Stimulated activated CD8-positive, alpha-beta memory T cell treated with anti-CD3 and anti-CD28 coated beads, Interleukin-12 subunit alpha, Interleukin-12 subunit beta, amount 100 ng/mL, for 1 hour (primary cell): Measurements from ENCODE around the gene UST.
A peak's percentile ranks its signal among the peaks of the same experiment; 100 is the strongest.

Experiments
- DNase-seq: peaks from one replicate; pipeline ENCODE4 v3.0.0-alpha.2; 2020; ENCODE audit warnings: low read depth

UST gene, protein sequence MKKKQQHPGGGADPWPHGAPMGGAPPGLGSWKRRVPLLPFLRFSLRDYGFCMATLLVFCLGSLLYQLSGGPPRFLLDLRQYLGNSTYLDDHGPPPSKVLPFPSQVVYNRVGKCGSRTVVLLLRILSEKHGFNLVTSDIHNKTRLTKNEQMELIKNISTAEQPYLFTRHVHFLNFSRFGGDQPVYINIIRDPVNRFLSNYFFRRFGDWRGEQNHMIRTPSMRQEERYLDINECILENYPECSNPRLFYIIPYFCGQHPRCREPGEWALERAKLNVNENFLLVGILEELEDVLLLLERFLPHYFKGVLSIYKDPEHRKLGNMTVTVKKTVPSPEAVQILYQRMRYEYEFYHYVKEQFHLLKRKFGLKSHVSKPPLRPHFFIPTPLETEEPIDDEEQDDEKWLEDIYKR

DNA sequence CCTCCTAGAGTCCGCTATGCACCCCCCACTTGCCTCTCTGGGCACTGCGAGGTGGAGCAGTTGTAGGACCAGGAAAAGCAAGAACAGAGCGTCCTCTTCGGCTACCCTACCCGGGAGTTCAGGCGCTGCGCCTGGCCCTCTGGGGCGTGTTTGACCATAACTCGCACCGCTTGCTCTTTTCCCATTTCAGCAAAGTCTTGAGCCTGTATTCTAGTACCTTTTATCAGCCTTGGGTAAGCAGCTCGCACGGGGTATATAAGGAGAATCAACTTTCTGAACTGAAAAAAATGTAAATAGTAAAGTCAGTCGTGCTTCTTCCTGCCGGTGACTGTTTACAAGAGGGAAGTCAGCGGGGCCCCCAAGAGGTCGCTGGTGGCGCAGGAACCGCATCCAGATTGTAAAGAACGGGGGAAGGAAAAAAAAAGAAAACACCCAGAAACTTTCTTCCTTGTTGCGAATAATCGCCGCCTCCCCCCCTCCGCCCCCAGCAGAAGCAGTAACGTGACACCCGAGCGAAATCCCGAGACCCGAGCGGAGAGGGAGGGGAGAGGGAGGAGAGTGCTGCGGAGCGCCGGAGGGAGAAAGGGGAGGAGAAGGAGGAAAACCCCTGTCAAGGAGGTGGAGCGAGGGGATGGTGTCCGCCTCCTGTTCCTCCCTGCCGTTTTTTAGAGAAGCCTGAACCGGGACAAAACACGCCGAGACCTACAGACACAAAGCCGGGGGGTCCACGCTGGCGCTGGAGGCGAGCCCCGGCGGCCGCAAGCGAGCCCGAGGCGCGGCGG lies at the start of gene UST:
Gene UST (plus strand): TSS at position 668 of the 782 bp plus-strand sequence. CDS start 401 bp downstream, outside the sequence.
- peak; percentile 33 for DNase-seq

DNA sequence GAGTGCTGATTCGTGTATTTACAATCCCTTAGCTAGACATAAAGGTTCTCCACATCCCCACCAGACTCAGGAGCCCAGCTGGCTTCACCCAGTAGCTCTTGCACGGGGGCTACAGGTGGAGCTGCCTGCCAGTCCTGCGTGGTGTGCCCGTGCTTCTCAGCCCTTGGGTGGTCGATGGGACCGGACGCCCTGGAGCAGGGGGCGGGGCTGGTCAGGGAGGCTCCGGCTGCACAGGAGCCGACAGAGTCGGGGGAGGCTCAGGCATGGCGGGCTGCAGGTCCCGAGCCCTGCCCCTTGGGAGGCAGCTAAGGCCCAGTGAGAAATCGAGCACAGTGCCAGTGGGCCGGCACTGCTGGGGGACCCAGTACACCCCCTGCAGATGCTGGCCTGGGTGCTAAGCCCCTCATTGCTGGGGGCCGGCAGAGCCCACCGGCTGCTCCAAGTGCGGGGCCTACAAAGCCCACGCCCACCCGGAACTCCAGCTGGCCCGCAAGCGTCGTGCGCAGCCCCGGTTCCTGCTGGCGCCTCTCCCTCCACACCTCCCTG lies 48.9 kb upstream of the UST start:
- no peak for DNase-seq

DNA sequence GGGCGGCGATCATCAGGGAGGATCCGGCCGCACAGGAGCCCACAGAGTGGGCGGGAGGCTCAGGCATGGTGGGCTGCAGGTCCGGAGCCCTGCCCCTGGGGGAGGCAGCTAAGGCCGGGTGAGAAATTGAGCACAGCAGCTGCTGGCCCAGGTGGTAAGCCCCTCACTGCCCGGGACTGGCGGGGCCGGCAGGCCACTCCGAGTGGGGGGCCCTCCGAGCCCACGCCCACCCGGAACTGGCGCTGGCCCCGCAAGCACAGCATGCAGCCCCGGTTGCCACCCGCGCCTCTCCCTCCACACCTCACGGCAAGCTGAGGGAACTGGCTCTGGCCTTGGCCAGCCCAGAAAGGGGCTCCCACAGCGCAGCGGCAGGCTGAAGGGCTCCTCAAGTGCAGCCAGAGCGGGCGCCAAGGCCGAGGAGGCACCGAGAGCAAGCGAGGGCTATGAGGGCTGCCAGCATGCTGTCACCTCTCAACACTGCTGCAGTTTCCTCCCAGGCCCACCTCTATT lies 48.1 kb upstream of the UST start:
- DNase-seq, result no peak

DNA sequence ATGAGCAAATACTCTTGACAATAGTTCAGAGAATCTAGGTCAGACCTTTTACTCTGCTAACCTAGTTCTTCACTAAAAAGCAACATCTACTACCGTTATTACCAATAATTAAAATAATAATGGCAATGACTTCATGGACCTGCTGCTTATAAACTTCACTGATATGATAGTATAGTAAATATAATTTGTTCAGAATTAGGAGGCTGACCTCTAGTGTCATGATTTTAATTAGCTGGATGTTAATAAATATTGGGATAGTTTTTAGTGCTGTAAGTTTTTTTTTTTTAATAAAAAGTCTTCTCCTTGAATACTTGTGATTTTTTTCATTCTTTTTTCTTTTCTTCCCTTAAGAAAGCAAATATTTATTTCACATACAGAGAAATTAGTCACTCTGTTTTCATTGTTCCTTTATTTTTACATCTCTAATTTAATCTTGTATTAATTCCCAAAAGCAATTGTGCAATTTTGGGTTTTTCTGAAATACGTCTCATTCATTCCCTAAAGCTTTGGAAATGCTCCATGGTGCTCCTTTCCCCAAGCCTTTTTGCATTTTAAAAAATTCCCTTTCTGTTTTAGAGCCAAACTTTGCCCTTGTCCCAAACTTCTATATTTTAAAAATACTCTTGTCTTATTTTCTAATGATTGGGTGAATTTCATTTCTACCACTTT lies 46.6 kb upstream of the UST start:
- no peak for DNase-seq

DNA sequence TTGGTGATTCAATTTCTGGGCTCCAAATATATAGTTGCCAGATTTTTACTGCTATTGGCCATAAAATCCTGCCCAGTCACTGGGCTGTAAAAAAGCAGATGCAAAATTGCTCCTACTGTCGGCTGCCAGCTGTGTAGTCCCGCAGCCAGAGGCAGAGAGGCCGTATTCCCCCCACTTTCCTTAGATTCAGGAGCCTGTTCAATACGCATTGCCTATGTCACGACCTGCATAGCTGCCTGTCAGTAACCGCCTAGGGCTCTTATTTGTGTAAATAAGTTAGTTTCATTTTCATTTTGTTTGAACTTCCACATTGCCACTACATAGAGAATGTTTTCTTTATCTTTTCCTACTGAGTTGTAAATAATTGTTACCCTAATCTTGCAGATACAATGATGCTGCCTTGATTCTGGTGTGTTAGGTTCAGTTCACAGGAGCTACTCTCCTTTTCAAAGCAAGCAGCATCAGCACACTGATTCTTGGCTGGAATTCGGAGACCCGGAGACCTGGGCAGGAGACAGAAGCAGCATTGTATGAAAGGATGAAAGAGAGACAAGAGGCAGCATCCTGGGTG lies 46.0 kb upstream of the UST start:
- no peak for DNase-seq

DNA sequence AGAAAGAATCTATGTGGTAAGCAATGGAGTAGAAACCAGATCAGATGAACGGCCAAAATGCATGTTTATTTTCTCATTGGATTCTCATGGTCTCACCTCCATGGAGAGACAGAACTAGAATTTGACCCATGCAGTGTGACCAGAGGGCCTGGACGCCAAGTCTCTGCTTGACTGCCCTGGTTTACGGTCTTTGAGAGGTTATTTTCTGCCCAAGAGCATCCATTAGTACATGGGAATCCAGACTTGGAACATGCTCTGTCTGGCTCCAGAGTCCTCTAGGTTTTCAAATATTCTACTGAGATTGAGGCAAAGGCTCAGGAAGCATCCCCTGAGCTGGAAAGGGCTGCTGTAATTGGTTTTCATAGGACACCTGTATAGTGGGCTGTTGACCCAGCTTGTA lies 45.5 kb upstream of the UST start:
- DNase-seq, result no peak

DNA sequence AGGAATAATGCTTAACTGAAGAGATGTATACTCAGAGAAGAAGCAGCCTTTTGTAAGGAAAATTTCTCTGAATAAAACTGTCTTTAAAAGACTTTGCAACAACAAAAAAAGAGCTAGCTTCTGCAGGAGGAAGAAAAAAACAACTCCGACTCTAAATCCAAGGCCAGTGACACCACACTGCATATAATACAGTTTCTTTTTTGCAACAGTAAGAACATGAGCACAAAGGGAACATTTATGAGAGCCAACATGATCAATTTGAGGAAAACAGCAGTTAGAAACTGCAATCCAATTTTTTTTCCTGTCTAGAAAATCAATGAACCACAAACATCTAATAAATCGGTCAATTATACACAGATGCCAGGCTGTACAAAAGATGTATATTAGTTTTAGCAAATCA lies 42.9 kb upstream of the UST start:
- no peak for DNase-seq

DNA sequence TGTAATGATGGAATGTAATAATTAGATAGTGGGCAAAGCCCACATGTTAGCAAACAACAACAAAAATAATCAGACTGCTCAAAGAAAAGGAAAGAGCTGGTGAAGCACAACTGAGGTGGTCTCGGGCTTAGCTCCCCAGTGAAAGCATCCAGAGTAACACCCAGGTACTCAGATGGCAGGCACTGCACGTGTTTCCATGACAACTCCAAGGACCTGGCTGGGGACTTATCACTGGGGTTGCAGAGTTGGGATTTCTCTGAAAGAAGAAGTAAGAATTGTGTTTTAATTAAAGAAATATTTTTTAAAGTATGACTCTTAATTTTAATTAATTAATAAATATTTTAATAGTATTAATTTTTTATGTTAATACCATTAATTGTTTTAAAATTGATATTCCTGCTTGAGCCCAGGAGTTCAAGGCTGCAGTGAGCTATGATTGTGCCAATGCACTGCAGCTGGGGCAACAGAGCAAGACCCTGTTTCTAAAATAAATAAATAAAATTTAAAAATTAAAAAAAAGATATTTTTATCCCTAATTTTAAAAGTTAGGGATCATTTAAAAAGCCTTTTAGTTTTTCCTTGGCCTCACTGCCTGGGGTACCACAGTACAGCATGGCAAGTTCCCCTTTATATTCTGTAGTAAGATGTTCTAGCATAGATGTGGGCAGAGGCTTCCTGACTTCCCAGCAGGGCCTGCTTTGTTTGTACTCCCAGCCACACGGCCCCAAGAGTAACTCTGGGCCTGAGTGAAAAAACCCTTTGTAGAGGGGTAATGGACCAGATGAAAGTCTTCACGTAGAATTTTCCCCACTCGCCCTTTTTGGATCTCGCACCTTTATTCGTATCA lies 42.2 kb upstream of the UST start:
- no peak for DNase-seq

DNA sequence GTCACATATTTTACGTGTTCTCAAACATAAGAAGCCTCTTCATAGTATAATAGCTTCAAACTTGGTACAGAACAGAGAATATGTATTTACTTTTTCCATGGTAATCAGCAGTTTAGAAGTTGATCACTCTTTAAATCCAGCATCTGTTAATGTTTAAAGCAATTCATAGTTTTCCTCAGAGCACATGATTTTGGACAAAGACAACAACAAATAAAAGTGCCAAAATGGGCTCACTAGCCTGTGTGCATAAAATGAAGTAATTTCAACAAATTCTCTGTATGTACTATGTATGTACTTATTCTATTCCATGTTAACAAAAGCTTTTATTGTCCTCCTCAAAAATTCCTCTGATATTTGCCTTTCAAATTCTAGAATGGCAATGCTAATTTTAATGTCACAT lies 38.1 kb upstream of the UST start:
- DNase-seq, result no peak

DNA sequence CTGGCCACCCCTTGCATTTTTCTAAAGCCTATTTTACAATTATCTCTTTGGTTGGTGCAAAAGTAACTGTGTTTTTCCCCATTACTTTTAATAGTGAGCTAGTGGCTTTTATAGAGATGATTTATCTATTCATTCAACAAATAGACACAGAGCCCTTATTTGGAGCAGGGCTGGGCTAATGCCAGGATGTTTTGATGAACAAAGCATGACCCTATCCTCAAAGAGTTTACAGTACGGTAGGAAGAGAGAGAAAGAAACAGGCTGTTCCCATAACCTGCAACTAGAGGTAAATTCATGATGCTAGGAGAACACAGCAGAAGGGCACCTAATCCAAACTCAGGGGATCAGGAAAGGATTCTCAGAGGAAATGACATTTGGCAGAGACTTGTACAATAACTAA lies 37.3 kb upstream of the UST start:
- no peak for DNase-seq

DNA sequence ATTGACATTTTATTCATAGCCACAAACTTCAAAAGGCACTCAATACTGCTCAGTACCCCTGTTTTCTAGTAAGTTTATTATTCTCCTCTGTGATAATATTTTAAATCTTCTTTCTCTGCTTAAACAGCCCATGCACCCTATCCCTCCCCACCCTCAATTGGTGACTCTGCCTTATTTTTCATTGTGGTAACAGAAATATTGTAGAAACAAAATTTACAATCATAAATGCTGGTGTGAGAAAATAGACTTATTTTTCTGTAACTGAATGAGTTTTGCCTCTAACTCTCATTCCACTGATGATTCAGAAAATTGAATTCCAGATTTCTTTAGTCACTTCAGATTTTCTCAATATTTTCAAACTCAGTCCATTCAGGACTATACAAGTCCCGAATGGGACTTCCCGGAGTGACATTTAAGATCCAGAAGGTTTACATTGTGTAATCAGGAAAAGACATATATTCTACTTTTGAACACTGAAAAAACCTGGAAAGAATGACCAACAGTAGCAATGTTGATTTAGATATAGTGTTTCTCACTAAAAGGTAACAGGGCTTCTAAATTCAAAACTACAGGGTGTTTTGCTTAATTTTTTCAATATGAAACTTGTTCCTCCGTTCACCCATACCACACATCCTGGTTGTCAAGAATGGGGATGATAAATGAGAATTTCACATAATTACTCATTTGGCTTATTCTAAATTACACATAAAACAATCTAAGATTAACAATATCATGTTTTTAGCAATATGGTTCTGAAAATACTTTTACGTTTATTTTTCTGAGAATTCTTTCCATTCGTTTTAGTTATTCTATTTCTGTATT lies 34.8 kb upstream of the UST start:
- DNase-seq, result no peak

DNA sequence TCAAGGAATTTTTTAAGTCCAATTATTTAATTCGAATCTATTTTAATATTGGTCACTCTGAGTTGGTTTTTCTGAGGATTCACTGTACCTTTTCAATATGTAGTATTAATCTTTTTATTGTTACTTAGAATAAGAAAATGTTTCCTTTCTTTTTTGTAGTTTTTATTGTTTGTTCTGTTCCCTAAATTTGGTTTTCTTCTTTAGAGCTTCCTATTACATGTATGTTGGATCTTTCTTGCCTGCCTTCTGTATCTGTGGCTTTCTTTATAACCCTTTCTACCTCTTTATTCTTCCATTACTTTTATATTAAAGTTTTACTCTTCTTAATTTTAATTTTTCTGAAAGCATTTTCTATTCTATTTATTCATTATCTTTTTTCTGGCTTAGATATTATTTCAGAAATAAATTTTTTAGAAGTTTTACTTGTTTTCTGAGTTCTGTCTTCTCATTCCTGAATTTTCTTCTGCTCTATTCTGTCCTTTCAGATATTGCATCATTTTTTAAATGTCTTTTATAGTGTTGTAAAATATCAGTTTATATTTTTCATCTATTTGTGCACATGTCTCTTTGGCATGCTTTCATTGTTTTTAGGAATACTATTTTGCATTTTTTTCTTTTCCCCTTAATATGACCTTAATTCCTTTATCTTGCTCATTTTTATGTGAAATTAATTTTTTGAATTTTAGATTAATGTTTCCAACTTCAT lies 33.6 kb upstream of the UST start:
- no peak for DNase-seq

DNA sequence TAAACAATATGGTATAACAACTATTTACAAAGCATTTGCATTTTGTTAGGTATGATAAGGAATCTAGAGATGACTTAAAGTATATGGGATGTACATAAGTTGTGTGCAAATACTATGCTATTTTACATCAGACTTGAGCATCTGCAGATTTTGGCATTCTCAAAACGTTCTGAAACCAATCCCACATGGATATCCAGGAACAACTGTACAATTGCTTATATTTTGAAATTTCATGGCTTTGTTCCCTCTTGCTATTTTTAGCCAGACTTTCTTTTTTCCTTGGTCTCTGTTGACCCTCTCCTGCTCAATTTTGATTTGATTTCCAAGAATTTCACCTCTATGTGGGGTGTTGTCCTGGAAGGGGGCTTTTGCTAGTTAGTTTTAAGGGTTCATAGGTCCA lies 32.9 kb upstream of the UST start:
- no peak for DNase-seq

DNA sequence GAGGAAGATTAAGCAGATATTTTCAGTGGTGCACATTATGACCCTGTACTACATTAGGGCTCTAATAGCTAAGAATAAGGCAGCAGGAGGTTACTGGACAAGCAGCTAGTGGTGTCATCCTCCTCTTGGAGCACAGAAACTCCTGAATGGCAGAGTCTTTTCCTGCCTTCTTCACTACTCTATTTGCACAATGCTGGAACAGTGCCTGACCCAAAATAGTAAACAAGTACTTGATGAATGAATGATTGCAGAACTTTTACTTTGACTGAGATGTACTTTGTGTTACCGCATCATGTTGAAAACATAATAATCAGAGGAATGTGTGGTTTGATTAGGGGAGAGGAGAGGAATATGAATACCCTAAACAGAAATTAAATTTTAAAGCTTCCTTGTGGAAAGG lies 30.0 kb upstream of the UST start:
- DNase-seq, result no peak

DNA sequence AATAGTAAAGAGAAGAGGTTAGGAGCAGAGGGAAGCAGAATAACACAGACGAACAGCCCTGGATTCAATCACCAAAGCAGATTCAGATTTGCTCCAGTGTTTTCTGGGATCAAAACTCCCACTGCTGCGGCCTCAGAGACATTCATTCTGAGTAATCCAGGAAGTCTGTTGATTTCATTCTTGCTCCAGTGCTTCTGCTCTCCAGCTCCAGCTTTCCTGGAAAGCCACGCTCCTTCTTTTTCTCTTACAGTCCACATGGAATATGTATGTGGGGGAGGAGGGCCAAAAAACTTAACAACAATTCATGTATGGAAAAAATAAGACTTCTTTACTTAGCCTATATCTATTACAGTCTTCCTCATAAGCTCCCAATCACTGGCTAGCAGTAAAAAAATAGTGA lies 26.4 kb upstream of the UST start:
- no peak for DNase-seq

DNA sequence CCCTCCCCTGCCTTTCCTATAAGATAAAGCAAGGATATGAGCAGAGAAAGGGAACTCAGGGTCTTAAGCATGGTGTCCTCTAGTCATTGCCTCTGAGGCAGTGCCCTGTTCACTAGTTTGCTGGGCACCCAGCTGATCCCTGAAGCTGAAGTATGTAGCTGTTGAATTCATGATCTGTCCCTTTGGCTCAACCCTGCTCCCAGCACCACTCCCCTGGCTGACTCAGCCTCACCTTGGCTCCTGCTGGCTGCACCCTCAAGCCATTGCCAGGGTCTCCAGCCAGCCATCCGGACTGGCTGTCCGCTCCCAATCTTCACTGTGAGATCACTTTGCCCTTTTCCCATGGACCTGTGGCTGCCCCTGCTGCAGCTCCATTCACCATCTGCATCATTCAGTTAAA lies 25.9 kb upstream of the UST start:
- DNase-seq, result no peak

DNA sequence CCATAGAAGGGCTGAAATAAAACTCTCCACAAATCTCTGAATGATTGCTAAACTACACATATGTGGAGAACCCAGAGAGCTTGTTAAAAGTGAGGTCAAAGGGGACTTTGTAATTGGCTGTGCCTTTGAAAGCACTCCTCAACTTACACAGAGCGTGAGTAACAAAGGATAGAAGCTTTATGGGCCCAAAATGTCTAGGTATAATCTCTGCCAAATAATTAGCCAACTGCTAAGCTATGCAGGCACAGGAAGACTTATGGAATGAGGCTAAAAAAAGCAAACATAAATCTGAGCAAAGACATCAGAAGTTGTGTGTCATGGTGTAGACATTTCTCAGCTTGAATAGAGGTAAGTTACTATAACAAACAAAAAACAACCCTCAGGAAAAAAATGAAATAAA lies 23.3 kb upstream of the UST start:
- no peak for DNase-seq

DNA sequence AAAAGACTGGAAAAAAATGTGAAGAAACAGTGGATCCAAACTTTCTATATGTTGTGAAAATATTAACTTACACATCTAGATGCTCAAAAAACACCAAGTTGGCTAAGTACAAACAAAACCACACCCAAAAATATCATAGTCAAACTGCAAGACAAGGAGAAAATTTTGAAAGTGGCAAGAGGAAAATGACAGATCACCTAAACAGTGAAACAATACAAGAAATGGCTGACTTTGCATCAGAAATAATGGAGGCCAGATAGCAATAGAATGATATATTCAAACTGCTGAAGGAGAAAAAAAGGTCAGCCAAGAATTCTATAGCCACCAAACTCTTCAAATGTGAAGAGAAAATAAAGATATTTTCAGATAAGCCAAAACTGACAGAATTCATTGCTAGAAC lies 22.4 kb upstream of the UST start:
- DNase-seq, result no peak

DNA sequence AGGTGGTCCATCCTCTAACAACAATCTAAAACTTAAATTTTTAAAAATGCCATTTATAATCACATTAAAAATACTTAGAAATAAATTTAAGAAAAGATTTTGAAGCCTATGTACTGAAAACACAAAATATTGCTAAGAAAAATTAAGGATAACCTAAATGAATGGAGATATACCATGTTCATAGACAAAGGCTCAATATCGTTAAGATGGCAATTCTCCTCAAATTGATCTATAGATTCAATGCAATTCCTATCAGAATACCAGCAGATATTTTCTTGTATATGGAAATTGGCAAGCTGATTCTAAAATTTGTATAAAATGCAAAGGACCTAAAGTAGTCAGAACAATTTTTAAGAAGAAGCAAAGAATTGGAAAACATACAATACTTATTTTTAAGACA lies 19.7 kb upstream of the UST start:
- DNase-seq, result no peak

DNA sequence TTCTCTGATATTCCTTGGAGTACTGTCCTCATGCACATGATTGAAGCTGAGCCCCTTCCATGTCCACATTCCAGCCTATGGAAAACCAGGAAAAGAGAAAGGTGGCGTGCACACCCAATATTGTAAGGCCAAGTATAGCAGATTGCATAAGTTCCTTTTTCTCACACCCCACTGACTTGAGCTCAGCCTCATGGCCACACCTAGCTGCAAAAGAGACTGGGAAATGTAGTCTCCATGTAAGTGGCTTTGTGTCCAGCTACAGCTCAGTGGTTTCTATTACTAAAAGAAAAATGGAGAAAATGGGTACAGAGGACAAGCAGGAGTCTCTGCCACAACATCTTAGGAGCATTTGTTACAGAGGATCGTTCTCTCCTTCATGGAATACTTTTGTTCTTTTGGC lies 10.8 kb upstream of the UST start:
- DNase-seq, result no peak
